ENCODE measurements around the gene OR2A2.

DNA sequence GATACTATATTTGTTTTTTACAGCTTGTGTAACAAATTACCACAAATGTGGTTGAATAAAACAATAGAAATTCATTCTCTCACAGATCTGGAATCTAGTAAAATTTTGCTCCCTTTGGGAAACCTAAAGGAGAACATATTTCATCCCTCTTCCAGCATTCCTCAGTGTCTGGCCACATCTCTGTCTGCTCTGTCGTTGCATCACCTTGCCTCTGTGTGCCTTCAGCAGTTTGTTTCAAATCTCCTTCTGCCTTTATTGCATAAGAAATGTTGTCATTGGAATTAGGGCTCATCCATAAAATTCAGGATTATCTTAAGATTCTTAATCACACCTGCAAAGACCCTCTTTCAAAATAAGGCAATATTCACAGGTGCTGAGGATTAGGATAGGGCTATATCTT, 28.1 kb downstream of the OR2A2 start:
- TF ChIP-seq CTCF (IDR thresholded peaks at IDR 0.05; ENCODE audit: insufficient read depth, low read length, poor library complexity, severe bottlenecking): no peak
- TF ChIP-seq EZH2phosphoT487 (conservative IDR thresholded peaks at IDR 0.05; ENCODE audit: low read length): no peak

Data from SU-DHL-6 (cell line).